Nephron progenitor cell (in vitro differentiated cells): Measurements from ENCODE around the gene MYO1H.

ENCODE experiments used
- DNase-seq: peaks from one replicate; pipeline ENCODE4 v3.0.0; 2021
- H3K27ac Mint-ChIP-seq: 2 replicates; pipeline ENCODE4 v1.8.0; 2021; ENCODE audit warnings: mild to moderate bottlenecking, moderate library complexity, mixed read lengths
- H3K27me3 Mint-ChIP-seq: 2 replicates; pipeline ENCODE4 v1.8.0; 2021; ENCODE audit warnings: mild to moderate bottlenecking, low read depth, mixed read lengths; ENCODE audit not compliant: poor library complexity
- H3K36me3 Mint-ChIP-seq: 2 replicates; pipeline ENCODE4 v1.8.0; 2021; ENCODE audit warnings: low read depth, mixed read lengths
- H3K4me1 Mint-ChIP-seq: 2 replicates; pipeline ENCODE4 v1.8.0; 2021; ENCODE audit warnings: mixed read lengths
- H3K4me3 Mint-ChIP-seq: 2 replicates; pipeline ENCODE4 v1.8.0; 2021; ENCODE audit warnings: mild to moderate bottlenecking, moderate library complexity, mixed read lengths
- H3K9me3 Mint-ChIP-seq: 2 replicates; pipeline ENCODE4 v1.8.0; 2021; ENCODE audit warnings: mild to moderate bottlenecking, moderate library complexity, mixed read lengths
- TF ChIP-seq, protein P1 (sequence below): fragments of 200-600 bp; sonication (generic); IDR thresholded peaks from 2 replicates; pipeline ENCODE4 v1.5.0; 2021; ENCODE audit warnings: antibody characterized with exemption

Gene MYO1H

DNA sequence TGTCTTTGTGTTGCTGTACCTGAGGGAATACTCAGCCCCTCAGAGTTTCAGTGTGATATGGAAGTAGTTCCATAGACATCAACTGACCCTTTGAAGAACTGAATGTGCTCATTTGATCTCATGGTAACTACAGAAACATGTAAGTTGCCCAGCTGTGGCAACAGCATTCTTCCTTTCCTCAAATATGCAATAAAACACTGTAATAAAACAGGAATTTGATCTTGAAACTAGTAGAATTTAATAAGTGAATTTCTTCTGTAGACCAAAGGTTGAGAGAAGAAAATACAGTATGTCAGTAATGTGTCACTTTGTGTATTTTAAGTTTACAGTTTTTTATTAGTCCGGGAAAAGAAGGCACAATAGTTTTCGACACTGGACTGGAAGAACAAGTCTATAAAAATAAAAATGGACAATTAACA lies 97.5 kb downstream of the MYO1H start:
- no peaks in the 10 kb centered on the region for H3K9me3 Mint-ChIP-seq
- H3K4me1 Mint-ChIP-seq: no peaks in the 10 kb centered on the region
- TF ChIP-seq, protein P1, sequence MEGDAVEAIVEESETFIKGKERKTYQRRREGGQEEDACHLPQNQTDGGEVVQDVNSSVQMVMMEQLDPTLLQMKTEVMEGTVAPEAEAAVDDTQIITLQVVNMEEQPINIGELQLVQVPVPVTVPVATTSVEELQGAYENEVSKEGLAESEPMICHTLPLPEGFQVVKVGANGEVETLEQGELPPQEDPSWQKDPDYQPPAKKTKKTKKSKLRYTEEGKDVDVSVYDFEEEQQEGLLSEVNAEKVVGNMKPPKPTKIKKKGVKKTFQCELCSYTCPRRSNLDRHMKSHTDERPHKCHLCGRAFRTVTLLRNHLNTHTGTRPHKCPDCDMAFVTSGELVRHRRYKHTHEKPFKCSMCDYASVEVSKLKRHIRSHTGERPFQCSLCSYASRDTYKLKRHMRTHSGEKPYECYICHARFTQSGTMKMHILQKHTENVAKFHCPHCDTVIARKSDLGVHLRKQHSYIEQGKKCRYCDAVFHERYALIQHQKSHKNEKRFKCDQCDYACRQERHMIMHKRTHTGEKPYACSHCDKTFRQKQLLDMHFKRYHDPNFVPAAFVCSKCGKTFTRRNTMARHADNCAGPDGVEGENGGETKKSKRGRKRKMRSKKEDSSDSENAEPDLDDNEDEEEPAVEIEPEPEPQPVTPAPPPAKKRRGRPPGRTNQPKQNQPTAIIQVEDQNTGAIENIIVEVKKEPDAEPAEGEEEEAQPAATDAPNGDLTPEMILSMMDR: no peak
- peaks cover 7% of the 10 kb centered on the region for H3K36me3 Mint-ChIP-seq
- no peak overlapping the region for H3K4me3 Mint-ChIP-seq
- DNase-seq: no peak
- no peaks in the 10 kb centered on the region for H3K27me3 Mint-ChIP-seq
- H3K27ac Mint-ChIP-seq: no peak overlapping the region

DNA sequence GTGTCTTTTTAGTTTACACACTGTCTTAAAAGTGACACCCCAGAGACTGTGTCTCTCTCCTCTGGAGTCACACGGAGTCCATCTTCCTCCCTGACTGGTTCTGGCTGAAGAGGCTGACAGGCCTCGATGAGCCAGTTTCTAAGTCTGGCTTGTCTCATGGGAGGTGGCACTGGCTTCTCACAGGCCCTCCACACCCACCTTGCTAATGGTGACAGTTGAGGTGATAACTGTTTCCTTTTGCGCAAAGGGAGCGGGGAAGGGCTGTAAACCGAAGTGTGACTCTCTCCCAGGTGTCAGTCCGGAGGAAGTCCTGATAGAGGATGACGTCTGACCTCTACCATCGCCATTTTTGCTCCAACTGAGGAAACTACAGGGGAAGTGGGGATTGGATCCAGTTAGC lies 99.2 kb downstream of the MYO1H start:
- TF ChIP-seq, protein P1: no peak
- Mint-ChIP-seq H3K4me3 (no peak overlapping the region), H3K27ac (no peak overlapping the region), H3K4me1 (peaks cover 7% of the 10 kb centered on the region), H3K9me3 (no peaks in the 10 kb centered on the region), H3K36me3 (peaks cover 19% of the 10 kb centered on the region), H3K27me3 (no peaks in the 10 kb centered on the region)
- DNase-seq: no peak

DNA sequence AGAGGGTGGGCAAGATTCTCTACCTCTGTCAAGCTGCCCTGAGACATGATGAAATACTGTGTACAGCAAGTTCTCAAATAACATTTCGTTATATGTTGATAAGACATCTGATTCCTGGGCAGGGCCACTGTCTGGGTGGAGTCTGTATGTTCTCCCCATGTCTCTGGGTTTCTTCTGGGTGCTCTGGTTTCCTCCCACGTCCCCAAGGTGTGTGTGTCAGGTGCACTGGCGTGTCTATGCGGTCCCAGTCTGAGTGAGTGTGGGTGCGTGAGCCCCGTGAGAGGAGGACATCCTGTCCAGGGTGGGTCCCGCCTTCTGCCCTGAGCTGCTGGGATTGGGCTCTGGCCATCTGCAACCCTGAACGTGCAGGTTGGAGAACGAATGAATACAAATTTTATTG lies 99.8 kb downstream of the MYO1H start:
- TF ChIP-seq, protein P1: no peak
- Mint-ChIP-seq H3K4me3 (no peak overlapping the region), H3K9me3 (no peaks in the 10 kb centered on the region), H3K4me1 (peaks cover 7% of the 10 kb centered on the region), H3K27me3 (no peaks in the 10 kb centered on the region), H3K36me3 (peaks cover 24% of the 10 kb centered on the region), H3K27ac (no peak overlapping the region)
- no peak for DNase-seq

DNA sequence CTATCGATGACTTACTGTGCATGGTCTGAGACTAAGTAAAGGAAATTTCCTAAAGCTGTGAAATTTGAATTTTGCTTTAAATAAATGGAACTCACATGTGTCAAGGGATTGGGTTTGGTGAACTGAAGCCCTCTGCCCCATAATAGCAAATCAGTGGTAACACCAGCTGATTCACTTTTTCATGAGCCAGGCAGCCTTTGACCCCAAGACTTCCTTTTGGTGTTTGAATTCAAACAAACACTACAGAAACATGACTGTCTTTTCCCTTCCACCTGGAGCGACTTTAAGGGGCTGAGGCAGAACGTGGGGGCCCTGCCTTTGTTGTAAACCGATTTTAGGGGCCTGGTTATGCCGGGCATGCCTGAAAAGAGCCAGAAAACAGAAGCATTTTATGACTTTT lies 100.6 kb downstream of the MYO1H start:
- no peaks in the 10 kb centered on the region for H3K27me3 Mint-ChIP-seq
- TF ChIP-seq, protein P1: no peak
- DNase-seq: no peak
- H3K9me3 Mint-ChIP-seq: no peaks in the 10 kb centered on the region
- H3K4me1 Mint-ChIP-seq: peaks cover 7% of the 10 kb centered on the region
- H3K36me3 Mint-ChIP-seq: peaks cover 24% of the 10 kb centered on the region
- H3K27ac Mint-ChIP-seq: peak overlapping the region; percentile 91
- H3K4me3 Mint-ChIP-seq: no peak overlapping the region

DNA sequence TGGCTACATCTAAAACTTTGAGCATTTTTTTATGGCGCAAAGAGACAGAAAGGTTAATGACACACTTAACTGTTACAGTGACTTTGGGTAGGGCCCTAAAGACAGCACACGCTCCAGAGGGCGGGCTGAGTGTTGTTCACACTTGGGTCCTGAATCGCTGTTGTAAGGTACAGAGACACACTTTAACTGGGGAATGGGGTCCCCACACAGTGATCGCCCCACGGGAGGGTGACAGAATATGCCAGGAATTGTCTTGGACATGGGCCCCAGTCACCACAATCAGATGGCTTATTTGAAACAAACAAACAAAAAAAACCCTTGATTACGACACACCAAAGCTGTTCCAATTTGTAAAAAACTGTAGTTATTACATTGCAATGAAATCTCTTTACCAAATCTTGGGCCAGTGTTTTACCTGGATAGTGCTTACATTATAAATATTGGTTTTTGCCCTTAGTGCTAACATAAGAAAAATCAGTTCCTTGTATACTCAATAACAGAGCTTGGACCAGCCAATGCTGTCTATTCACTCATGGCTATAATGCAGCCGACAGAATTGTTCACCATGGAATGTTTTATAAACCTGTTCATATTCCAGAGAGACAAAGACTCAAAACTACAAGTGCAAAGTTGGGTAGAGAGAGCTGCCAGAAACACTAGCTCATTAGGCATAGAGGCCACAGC lies 101.1 kb downstream of the MYO1H start:
- Mint-ChIP-seq H3K27ac (peak overlapping the region; percentile 91), H3K27me3 (no peaks in the 10 kb centered on the region), H3K36me3 (peaks cover 29% of the 10 kb centered on the region), H3K9me3 (no peaks in the 10 kb centered on the region), H3K4me3 (no peak overlapping the region), H3K4me1 (peaks cover 7% of the 10 kb centered on the region)
- TF ChIP-seq, protein P1: no peak
- no peak for DNase-seq
